Hepatocyte (in vitro differentiated cells): ENCODE results near the gene FBLN2. TPM values are rescaled to one million over a fixed set of nuclear protein-coding genes. Genes with fewer than 3 reads are reported as not detected.

ENCODE experiments used
- DNase-seq: peaks from one replicate; pipeline ENCODE4 v3.0.0-alpha.2; 2016; ENCODE audit warnings: low spot score
- H2AFZ ChIP-seq: fragments of 200-600 bp; sonication (generic); 2 replicates; pipeline ENCODE4 v1.6.0; 2016; ENCODE audit warnings: antibody characterized with exemption, mild to moderate bottlenecking
- H3K27ac ChIP-seq: fragments of 200-600 bp; sonication (generic); 2 replicates; pipeline ENCODE4 v1.5.1; 2016; ENCODE audit warnings: mild to moderate bottlenecking
- H3K27me3 ChIP-seq: fragments of 200-600 bp; sonication (generic); 2 replicates; pipeline ENCODE4 v1.6.1; 2016
- H3K36me3 ChIP-seq: fragments of 200-600 bp; sonication (generic); replicated peaks from 2 replicates; pipeline ENCODE4 v1.5.1; 2016; ENCODE audit warnings: low read depth; ENCODE audit not compliant: insufficient read depth
- H3K4me1 ChIP-seq: fragments of 200-600 bp; sonication (generic); 2 replicates; pipeline ENCODE4 v1.5.1; 2016; ENCODE audit warnings: mild to moderate bottlenecking, moderate library complexity; ENCODE audit not compliant: insufficient read depth
- H3K4me2 ChIP-seq: fragments of 200-600 bp; sonication (generic); 2 replicates; pipeline ENCODE4 v1.6.0; 2016
- H3K4me3 ChIP-seq: fragments of 200-600 bp; sonication (generic); 2 replicates; pipeline ENCODE4 v1.5.1; 2016; ENCODE audit warnings: mild to moderate bottlenecking
- H3K79me2 ChIP-seq: fragments of 200-600 bp; sonication (generic); 2 replicates; pipeline ENCODE4 v1.6.0; 2017; ENCODE audit warnings: mild to moderate bottlenecking
- H3K9me2 ChIP-seq: fragments of 200-600 bp; sonication (generic); replicated peaks from 2 replicates; pipeline ENCODE4 v1.6.0; 2017; ENCODE audit warnings: mild to moderate bottlenecking; ENCODE audit not compliant: insufficient read depth
- H3K9me3 ChIP-seq: fragments of 200-600 bp; sonication (generic); 2 replicates; pipeline ENCODE4 v1.5.1; 2016; ENCODE audit warnings: low read depth, mild to moderate bottlenecking
- H4K20me1 ChIP-seq: fragments of 200-600 bp; sonication (generic); 2 replicates; pipeline ENCODE4 v1.6.0; 2016; ENCODE audit warnings: mild to moderate bottlenecking; ENCODE audit not compliant: insufficient read depth, poor library complexity, severe bottlenecking
- CTCF ChIP-seq: fragments of 200-600 bp; sonication (generic); IDR thresholded peaks from 2 replicates; pipeline ENCODE4 v1.5.1; 2016; ENCODE audit warnings: antibody characterized with exemption, mild to moderate bottlenecking; ENCODE audit not compliant: poor library complexity
- EZH2 ChIP-seq: fragments of 200-600 bp; sonication (generic); IDR thresholded peaks from 2 replicates; pipeline ENCODE4 v1.6.1; 2016; ENCODE audit warnings: antibody characterized with exemption, mild to moderate bottlenecking, borderline replicate concordance
- EZH2phosphoT487 ChIP-seq: fragments of 200-600 bp; sonication (generic); IDR thresholded peaks from one replicate; pipeline ENCODE4 v1.6.1; 2018; ENCODE audit warnings: antibody characterized with exemption, mild to moderate bottlenecking, low read depth, moderate library complexity; ENCODE audit not compliant: unreplicated experiment, severe bottlenecking
- WGBS: methylation state at CpG from one replicate; pipeline ENCODE4 v1.1.6; 2016; ENCODE audit warnings: low lambda C conversion rate; ENCODE audit errors: missing lambda C conversion rate; 5-methylcytosine and 5-hydroxymethylcytosine counted together
- polyA plus RNA-seq: library from polyadenylated mRNA; unstranded; fragments of >200 nt; fragmentation: Nextera tagmentation; extraction: Ambion mirVana; gene quantifications from 2 replicates; pipeline ENCODE4 v1.2.1, GENCODE V29; 2016
- total RNA-seq: library from RNA; depleted of rRNA; stranded (reverse); fragments of >200 nt; gene quantifications from 2 replicates; pipeline ENCODE4 v1.2.3, GENCODE V29; 2014

Gene FBLN2
- total and polyA plus RNA-seq, 2 experiments from 2014 or later = 75.8 to 76.2 TPM

- 88% methylated on average over 6 of the region's 6 CpGs for WGBS
- H2AFZ ChIP-seq = no peak overlapping the region
- TF ChIP-seq CTCF (no peak), EZH2phosphoT487 (no peak), EZH2 (no peak)
- no peaks in the 10 kb centered on the region for H3K9me2 ChIP-seq
- H3K9me3 ChIP-seq = no peaks in the 10 kb centered on the region
- H3K4me1 ChIP-seq = peaks cover 12% of the 10 kb centered on the region
- no peak overlapping the region for H3K4me3 ChIP-seq
- no peaks in the 10 kb centered on the region for H3K27me3 ChIP-seq
- no peaks in the 10 kb centered on the region for H3K79me2 ChIP-seq
- no peak overlapping the region for H3K4me2 ChIP-seq
- H4K20me1 ChIP-seq = no peaks in the 10 kb centered on the region
- peak overlapping the region; percentile 92 for H3K27ac ChIP-seq
- no peaks in the 10 kb centered on the region for H3K36me3 ChIP-seq
- DNase-seq = no peak
Observed at GRCh38 chr3:13514639-13515435, 34.1 kb upstream of the FBLN2 start.

DNA sequence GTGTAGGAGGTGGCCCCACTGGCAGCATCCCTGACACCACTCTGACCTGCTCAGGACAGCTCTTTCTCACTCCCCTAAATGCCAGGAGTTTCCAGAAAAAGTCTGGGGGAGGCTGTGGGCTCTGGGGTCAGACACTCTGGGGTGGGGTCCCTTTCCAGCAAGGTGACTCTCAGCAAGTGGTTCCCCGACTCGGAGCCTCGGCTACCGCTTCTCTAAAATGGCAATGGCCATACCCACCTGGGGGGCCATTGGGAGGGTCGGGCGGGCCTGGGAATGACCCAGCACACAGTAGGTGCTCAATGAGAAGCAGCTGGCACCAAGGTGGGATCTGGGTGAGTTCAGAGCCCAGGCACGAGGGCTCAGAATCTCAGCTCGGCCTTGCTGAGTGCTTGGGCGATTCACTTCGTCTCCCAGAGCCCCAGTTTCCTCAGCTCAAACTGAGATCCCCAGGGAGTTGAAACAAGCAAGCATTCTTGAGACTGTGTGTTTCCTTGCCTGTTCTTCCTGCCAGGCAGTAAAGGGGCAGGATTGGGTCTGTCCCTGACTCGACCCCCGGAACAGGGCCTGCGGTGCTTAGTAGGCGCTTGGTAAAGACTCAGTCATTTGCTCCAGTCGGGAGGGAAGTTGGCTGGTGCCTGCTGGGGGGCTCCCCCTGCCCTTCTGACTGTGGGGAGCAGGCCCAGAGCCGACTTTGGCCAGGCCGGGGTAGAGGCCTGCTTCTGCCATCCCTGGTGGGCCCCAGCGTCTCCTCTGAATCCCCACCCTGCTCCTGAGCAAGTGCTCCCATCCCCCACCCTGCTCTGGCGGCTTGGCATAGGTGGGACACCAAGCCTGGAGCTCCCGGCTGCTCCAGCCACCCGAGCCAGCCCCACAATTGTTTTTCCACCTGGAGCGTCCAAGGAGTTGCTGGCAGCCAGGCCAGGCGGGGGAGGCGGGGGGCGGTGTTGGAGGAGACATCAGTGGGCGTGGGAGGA is 32.9 kb upstream of the FBLN2 start:
- no peak for DNase-seq
- Histone ChIP-seq H3K9me2 (no peaks in the 10 kb centered on the region), H3K36me3 (no peaks in the 10 kb centered on the region), H3K4me1 (peaks cover 12% of the 10 kb centered on the region), H3K79me2 (no peaks in the 10 kb centered on the region), H3K4me3 (no peak overlapping the region), H4K20me1 (no peaks in the 10 kb centered on the region), H3K27ac (no peak overlapping the region), H3K27me3 (no peaks in the 10 kb centered on the region), H3K9me3 (no peaks in the 10 kb centered on the region), H2AFZ (no peak overlapping the region), H3K4me2 (no peak overlapping the region)
- 90% methylated on average over 26 of the region's 26 CpGs for WGBS
- TF ChIP-seq EZH2phosphoT487 = no peak
- no peak for TF ChIP-seq EZH2
- TF ChIP-seq CTCF = no peak

DNA sequence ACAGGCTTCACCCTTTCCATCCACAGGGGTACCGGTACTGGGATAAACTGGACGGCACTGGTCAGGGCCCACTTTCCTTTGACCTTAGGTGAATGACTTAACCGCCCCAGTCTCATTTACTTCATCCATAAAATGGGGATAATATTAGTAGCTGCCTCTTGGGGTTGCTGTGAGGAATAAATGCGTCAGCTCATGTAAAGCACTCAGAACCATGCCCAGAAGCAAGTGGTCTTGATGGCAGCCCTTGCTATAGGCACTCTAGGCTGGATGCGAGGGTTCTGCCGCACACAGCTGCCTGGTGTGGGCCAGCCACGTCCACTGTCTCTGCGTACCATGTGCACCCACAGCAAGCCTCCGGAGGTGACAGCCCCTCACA is 32.2 kb upstream of the FBLN2 start:
- peaks cover 12% of the 10 kb centered on the region for H3K4me1 ChIP-seq
- H3K36me3 ChIP-seq = no peaks in the 10 kb centered on the region
- H3K27me3 ChIP-seq = no peaks in the 10 kb centered on the region
- no peak overlapping the region for H3K4me2 ChIP-seq
- no peaks in the 10 kb centered on the region for H3K9me3 ChIP-seq
- no peak overlapping the region for H2AFZ ChIP-seq
- no peaks in the 10 kb centered on the region for H3K79me2 ChIP-seq
- H4K20me1 ChIP-seq = no peaks in the 10 kb centered on the region
- WGBS = 93% methylated on average over 9 of the region's 9 CpGs
- H3K27ac ChIP-seq = peak overlapping the region; percentile 27
- no peak for DNase-seq
- TF ChIP-seq CTCF (no peak), EZH2 (no peak), EZH2phosphoT487 (no peak)
- no peaks in the 10 kb centered on the region for H3K9me2 ChIP-seq
- H3K4me3 ChIP-seq = no peak overlapping the region
